ENCODE measurements around the gene RNF223. TPM values are rescaled to one million over a fixed set of nuclear protein-coding genes. Genes with fewer than 3 reads are reported as not detected.

Gene RNF223
- total RNA-seq, 1 donor, result not detected

DNA sequence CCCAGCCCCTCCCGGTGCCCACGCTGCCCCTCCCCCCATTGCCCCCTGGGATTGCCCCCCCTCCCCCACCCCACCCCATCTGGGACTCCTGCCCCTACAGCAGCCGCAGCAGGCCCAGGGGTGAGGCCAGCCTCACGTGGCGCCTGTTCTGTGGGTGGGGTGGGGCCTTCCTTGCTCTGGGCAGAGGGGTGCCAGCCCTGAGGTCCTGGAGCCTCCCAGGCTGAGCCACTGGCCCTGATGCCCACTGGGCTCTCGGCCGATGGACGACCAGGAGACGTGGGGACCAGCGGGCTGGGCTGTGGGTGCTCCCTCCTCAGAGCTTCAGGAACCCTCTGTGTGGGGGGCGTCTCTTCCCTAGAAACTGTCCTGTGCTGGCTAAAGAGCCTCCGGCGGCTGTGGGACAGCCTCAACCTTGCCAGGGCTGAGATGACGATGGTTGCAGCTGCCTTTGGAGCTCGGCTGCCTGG, 47.5 kb upstream of the RNF223 start:
- no peaks in the 10 kb centered on the region for H3K36me3 ChIP-seq (ENCODE audit: insufficient read depth, low read length)
- H3K4me2 ChIP-seq (ENCODE audit: insufficient read depth, low read length), result peak overlapping the region; percentile 75
- peaks cover 8% of the 10 kb centered on the region for H3K27me3 ChIP-seq (ENCODE audit: insufficient read depth, low read length)
- H2AFZ ChIP-seq (ENCODE audit: low read length), result peak overlapping the region; percentile 74
- peak overlapping the region; percentile 62 for H3K4me3 ChIP-seq (ENCODE audit: insufficient read depth, low read length)
- H3K9me3 ChIP-seq (ENCODE audit: low read depth, low read length), result no peaks in the 10 kb centered on the region
- TF ChIP-seq, protein P1, sequence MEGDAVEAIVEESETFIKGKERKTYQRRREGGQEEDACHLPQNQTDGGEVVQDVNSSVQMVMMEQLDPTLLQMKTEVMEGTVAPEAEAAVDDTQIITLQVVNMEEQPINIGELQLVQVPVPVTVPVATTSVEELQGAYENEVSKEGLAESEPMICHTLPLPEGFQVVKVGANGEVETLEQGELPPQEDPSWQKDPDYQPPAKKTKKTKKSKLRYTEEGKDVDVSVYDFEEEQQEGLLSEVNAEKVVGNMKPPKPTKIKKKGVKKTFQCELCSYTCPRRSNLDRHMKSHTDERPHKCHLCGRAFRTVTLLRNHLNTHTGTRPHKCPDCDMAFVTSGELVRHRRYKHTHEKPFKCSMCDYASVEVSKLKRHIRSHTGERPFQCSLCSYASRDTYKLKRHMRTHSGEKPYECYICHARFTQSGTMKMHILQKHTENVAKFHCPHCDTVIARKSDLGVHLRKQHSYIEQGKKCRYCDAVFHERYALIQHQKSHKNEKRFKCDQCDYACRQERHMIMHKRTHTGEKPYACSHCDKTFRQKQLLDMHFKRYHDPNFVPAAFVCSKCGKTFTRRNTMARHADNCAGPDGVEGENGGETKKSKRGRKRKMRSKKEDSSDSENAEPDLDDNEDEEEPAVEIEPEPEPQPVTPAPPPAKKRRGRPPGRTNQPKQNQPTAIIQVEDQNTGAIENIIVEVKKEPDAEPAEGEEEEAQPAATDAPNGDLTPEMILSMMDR (IDR thresholded peaks at IDR 0.05; ENCODE audit: extremely low read depth, low read depth, low read length), result no peak
- H4K20me1 ChIP-seq (ENCODE audit: insufficient read depth, low read length), result peaks cover 3% of the 10 kb centered on the region
- no peaks in the 10 kb centered on the region for H3K4me1 ChIP-seq (ENCODE audit: insufficient read depth, low read length)
- no peak for DNase-seq (ENCODE audit: insufficient read length, low spot score, missing footprints)
- no peak overlapping the region for H3K27ac ChIP-seq (ENCODE audit: low read depth, low read length)
- H3K79me2 ChIP-seq (ENCODE audit: insufficient read depth, low read length), result no peaks in the 10 kb centered on the region

DNA sequence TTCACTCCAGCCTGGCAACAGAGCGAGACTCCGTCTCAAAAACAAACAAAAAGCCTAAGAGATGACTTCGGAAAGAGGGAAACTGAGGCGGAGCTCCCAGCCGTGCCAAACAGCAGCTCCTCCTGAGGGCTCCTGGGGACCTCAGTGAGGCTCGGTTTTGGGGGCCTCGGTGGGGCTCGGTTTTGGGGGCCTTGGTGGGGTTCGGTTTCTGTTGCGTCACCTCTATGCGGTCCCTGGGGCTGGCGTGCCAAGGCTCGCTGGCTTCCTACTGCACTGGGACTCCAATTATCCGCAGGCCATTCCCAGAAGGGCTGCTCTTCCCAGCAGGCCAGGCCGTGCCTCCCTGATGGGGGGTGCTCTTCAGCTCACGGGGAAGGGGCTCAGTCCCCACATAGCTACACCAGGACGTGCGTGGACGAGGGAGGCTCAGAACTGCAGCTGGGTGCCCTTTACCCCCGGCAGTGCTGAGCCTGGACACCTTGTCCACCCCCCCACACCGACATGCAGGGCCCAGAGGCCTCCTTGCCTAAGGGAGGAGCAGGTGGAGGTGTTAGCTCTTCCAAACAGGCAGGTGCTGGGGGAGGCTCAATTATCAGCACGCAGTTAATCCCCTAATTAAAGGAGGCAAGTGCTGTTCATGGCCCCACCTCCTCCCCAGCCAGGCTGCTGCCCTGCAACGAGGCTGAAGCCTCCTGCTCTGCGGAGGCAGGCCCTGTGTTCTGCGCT, 46.9 kb upstream of the RNF223 start:
- Histone ChIP-seq H3K9me3 (ENCODE audit: low read depth, low read length) (no peaks in the 10 kb centered on the region), H3K27ac (ENCODE audit: low read depth, low read length) (no peak overlapping the region), H3K79me2 (ENCODE audit: insufficient read depth, low read length) (no peaks in the 10 kb centered on the region), H3K4me1 (ENCODE audit: insufficient read depth, low read length) (no peaks in the 10 kb centered on the region), H3K4me2 (ENCODE audit: insufficient read depth, low read length) (no peak overlapping the region), H4K20me1 (ENCODE audit: insufficient read depth, low read length) (peaks cover 3% of the 10 kb centered on the region), H2AFZ (ENCODE audit: low read length) (no peak overlapping the region), H3K4me3 (ENCODE audit: insufficient read depth, low read length) (no peak overlapping the region), H3K27me3 (ENCODE audit: insufficient read depth, low read length) (peaks cover 8% of the 10 kb centered on the region), H3K36me3 (ENCODE audit: insufficient read depth, low read length) (no peaks in the 10 kb centered on the region)
- DNase-seq (ENCODE audit: insufficient read length, low spot score, missing footprints), result peak; percentile 84
- TF ChIP-seq, protein P1 (IDR thresholded peaks at IDR 0.05; ENCODE audit: extremely low read depth, low read depth, low read length), result no peak

GRCh38 chr1:1120096-1120495, 46.0 kb upstream of the RNF223 start:
- Histone ChIP-seq H3K4me3 (ENCODE audit: insufficient read depth, low read length) (no peak overlapping the region), H3K9me3 (ENCODE audit: low read depth, low read length) (no peaks in the 10 kb centered on the region), H3K4me2 (ENCODE audit: insufficient read depth, low read length) (no peak overlapping the region), H3K36me3 (ENCODE audit: insufficient read depth, low read length) (no peaks in the 10 kb centered on the region), H3K4me1 (ENCODE audit: insufficient read depth, low read length) (no peaks in the 10 kb centered on the region), H3K27me3 (ENCODE audit: insufficient read depth, low read length) (peaks cover 8% of the 10 kb centered on the region), H4K20me1 (ENCODE audit: insufficient read depth, low read length) (peaks cover 3% of the 10 kb centered on the region), H2AFZ (ENCODE audit: low read length) (no peak overlapping the region), H3K27ac (ENCODE audit: low read depth, low read length) (no peak overlapping the region), H3K79me2 (ENCODE audit: insufficient read depth, low read length) (peaks cover 2% of the 10 kb centered on the region)
- no peak for DNase-seq (ENCODE audit: insufficient read length, low spot score, missing footprints)
- TF ChIP-seq, protein P1 (IDR thresholded peaks at IDR 0.05; ENCODE audit: extremely low read depth, low read depth, low read length), result no peak

- Histone ChIP-seq H3K27ac (ENCODE audit: low read depth, low read length) (no peak overlapping the region), H3K36me3 (ENCODE audit: insufficient read depth, low read length) (no peaks in the 10 kb centered on the region), H4K20me1 (ENCODE audit: insufficient read depth, low read length) (peaks cover 3% of the 10 kb centered on the region), H3K27me3 (ENCODE audit: insufficient read depth, low read length) (peaks cover 8% of the 10 kb centered on the region), H3K4me3 (ENCODE audit: insufficient read depth, low read length) (no peak overlapping the region), H3K79me2 (ENCODE audit: insufficient read depth, low read length) (peaks cover 7% of the 10 kb centered on the region), H2AFZ (ENCODE audit: low read length) (no peak overlapping the region), H3K4me2 (ENCODE audit: insufficient read depth, low read length) (no peak overlapping the region), H3K4me1 (ENCODE audit: insufficient read depth, low read length) (no peaks in the 10 kb centered on the region), H3K9me3 (ENCODE audit: low read depth, low read length) (no peaks in the 10 kb centered on the region)
- TF ChIP-seq, protein P1 (IDR thresholded peaks at IDR 0.05; ENCODE audit: extremely low read depth, low read depth, low read length), result no peak
- DNase-seq (ENCODE audit: insufficient read length, low spot score, missing footprints), result peak; percentile 80
These were observed 45.3 kb upstream of the RNF223 start for GRCh38 chr1:1119272-1119890.
